ENCODE measurements around the gene F2. TPM values are rescaled to one million over a fixed set of nuclear protein-coding genes. Genes with fewer than 3 reads are reported as not detected.

F2 gene
- total RNA-seq, 2 experiments from 2014 or later = not detected

GRCh38 chr11:46736146-46736545 is 17.1 kb downstream of the F2 start:
- no peak overlapping the region for H3K27ac ChIP-seq (ENCODE audit: low read depth in 1 of 2, low read length in 2 of 2)
- H3K27me3 ChIP-seq (ENCODE audit: control insufficient read depth in 1 of 2, insufficient read depth in 2 of 2, low read length in 2 of 2) = no peaks in the 10 kb centered on the region
- intact Hi-C loops (cut with DNase I, micrococcal nuclease) = no loop called here
- no peak for DNase-seq
- no peaks in the 10 kb centered on the region for H3K9me3 ChIP-seq (ENCODE audit: control insufficient read depth in 1 of 2, insufficient read depth in 1 of 2, low read length in 2 of 2)
- no peaks in the 10 kb centered on the region for H3K4me1 Mint-ChIP-seq (ENCODE audit: low read depth)
- H3K4me3 Mint-ChIP-seq = no peak overlapping the region
- H3K4me1 ChIP-seq (ENCODE audit: insufficient read depth, low read length) = no peaks in the 10 kb centered on the region
- H3K36me3 Mint-ChIP-seq (ENCODE audit: low read depth) = no peaks in the 10 kb centered on the region
- no peaks in the 10 kb centered on the region for H3K27me3 Mint-ChIP-seq
- no peak overlapping the region for H3K27ac Mint-ChIP-seq
- ChIA-PET POLR2A (no interaction called here), CTCF (no interaction called here)
- no peak overlapping the region for H3K4me3 ChIP-seq (ENCODE audit: low read length)
- no peak for ATAC-seq (ENCODE audit: poor library complexity)
- H3K9me3 Mint-ChIP-seq = no peaks in the 10 kb centered on the region
- no peak for TF ChIP-seq CTCF (IDR thresholded peaks at IDR 0.05)
- H3K36me3 ChIP-seq (ENCODE audit: insufficient read depth, low read length) = peaks cover 2% of the 10 kb centered on the region

GRCh38 chr11:46736615-46737014 is 17.6 kb downstream of the F2 start:
- peaks cover 3% of the 10 kb centered on the region for H3K36me3 ChIP-seq (ENCODE audit: insufficient read depth, low read length)
- ChIA-PET POLR2A (no interaction called here), CTCF (no interaction called here)
- Mint-ChIP-seq H3K4me3 (no peak overlapping the region), H3K4me1 (ENCODE audit: low read depth) (no peaks in the 10 kb centered on the region), H3K27ac (no peak overlapping the region), H3K27me3 (no peaks in the 10 kb centered on the region), H3K9me3 (no peaks in the 10 kb centered on the region), H3K36me3 (ENCODE audit: low read depth) (peaks cover 2% of the 10 kb centered on the region)
- ATAC-seq (ENCODE audit: poor library complexity) (no peak), DNase-seq (no peak)
- no peaks in the 10 kb centered on the region for H3K4me1 ChIP-seq (ENCODE audit: insufficient read depth, low read length)
- H3K4me3 ChIP-seq (ENCODE audit: low read length) = no peak overlapping the region
- no peaks in the 10 kb centered on the region for H3K9me3 ChIP-seq (ENCODE audit: control insufficient read depth in 1 of 2, insufficient read depth in 1 of 2, low read length in 2 of 2)
- no peak for TF ChIP-seq CTCF (IDR thresholded peaks at IDR 0.05)
- intact Hi-C loops (cut with DNase I, micrococcal nuclease) = no loop called here
- H3K27me3 ChIP-seq (ENCODE audit: control insufficient read depth in 1 of 2, insufficient read depth in 2 of 2, low read length in 2 of 2) = no peaks in the 10 kb centered on the region
- H3K27ac ChIP-seq (ENCODE audit: low read depth in 1 of 2, low read length in 2 of 2) = no peak overlapping the region

- DNase-seq (no peak), ATAC-seq (ENCODE audit: poor library complexity) (no peak)
- Mint-ChIP-seq H3K4me3 (no peak overlapping the region), H3K27me3 (no peaks in the 10 kb centered on the region), H3K4me1 (ENCODE audit: low read depth) (no peaks in the 10 kb centered on the region), H3K36me3 (ENCODE audit: low read depth) (peaks cover 12% of the 10 kb centered on the region), H3K9me3 (no peaks in the 10 kb centered on the region), H3K27ac (no peak overlapping the region)
- Histone ChIP-seq H3K36me3 (ENCODE audit: insufficient read depth, low read length) (peaks cover 10% of the 10 kb centered on the region), H3K4me3 (ENCODE audit: low read length) (no peak overlapping the region), H3K27me3 (ENCODE audit: control insufficient read depth in 1 of 2, insufficient read depth in 2 of 2, low read length in 2 of 2) (no peaks in the 10 kb centered on the region), H3K4me1 (ENCODE audit: insufficient read depth, low read length) (no peaks in the 10 kb centered on the region), H3K27ac (ENCODE audit: low read depth in 1 of 2, low read length in 2 of 2) (no peak overlapping the region), H3K9me3 (ENCODE audit: control insufficient read depth in 1 of 2, insufficient read depth in 1 of 2, low read length in 2 of 2) (no peaks in the 10 kb centered on the region)
- CTCF ChIA-PET = no interaction called here
- intact Hi-C loops (cut with DNase I, micrococcal nuclease) = no loop called here
- no peak for TF ChIP-seq CTCF (IDR thresholded peaks at IDR 0.05)
- POLR2A ChIA-PET = no interaction called here
These were observed 18.7 kb downstream of the F2 start for GRCh38 chr11:46737699-46738098.
